HCT116 (cell line): ENCODE measurements around the gene AMACR. TPM values are rescaled to one million over a fixed set of nuclear protein-coding genes. Genes with fewer than 3 reads are reported as not detected.

Experiments used
- ATAC-seq: fragments of 200-7000 bp; cut with Tn5 transposase; 2 replicates; pipeline ENCODE4 v1.9.1; 2020; ENCODE audit warnings: mild to moderate bottlenecking, moderate library complexity
- BruUV-seq: library from RNA; stranded (reverse); fragments of 400-500 nt; replicated peaks from 2 replicates; lab custom pipeline; 2021; lab: Mats Ljungman, UMichigan
- CTCF ChIA-PET: fragments of 300-600 bp; sonication (Branson Sonifier 250); formaldehyde crosslinking; loops from one replicate; lab custom pipeline; 2021; ENCODE audit warnings: antibody characterized with exemption; lab: Charles Lee
- POLR2A ChIA-PET: fragments of 300-600, 350-600 bp; sonication (Branson Sonifier 250); formaldehyde crosslinking; loops from one replicate; lab custom pipeline; 2021; ENCODE audit warnings: antibody characterized with exemption; lab: Charles Lee
- RAD21 ChIA-PET, 2 experiments: fragments of 300-600 bp; sonication (Branson Sonifier 250); formaldehyde crosslinking; loops; one replicate each; lab custom pipeline; 2023; ENCODE audit warnings: low total read pairs in 2 of 2; ENCODE audit not compliant: uncharacterized antibody in 2 of 2, unreplicated experiment in 2 of 2, low non-redundant PET in 1 of 2; lab: Charles Lee
- DNase-seq: peaks from one replicate; pipeline ENCODE4 v3.0.0-alpha.2; 2010; ENCODE audit warnings: low read depth, low spot score
- H2AFZ ChIP-seq: fragments of 200-600 bp; shearing (Covaris generic), sonication (generic); 2 replicates; pipeline ENCODE4 v1.6.1; 2017; ENCODE audit warnings: low read depth, mixed run types, mixed read lengths, antibody characterized with exemption, low read length; ENCODE audit not compliant: poor library complexity, severe bottlenecking
- H3K27ac ChIP-seq: 2 replicates; pipeline ENCODE4 v1.5.1; 2012; ENCODE audit warnings: low read depth, low read length
- H3K27me3 ChIP-seq: fragments of 200-600 bp; sonication (generic); 2 replicates; pipeline ENCODE4 v1.6.1; 2016; ENCODE audit warnings: mixed run types, low read length, mixed read lengths; ENCODE audit not compliant: insufficient read depth
- H3K36me3 ChIP-seq, 2 experiments: fragments of 200-500 bp in 1 of 2; fragments of 200-600 bp in 1 of 2; sonication (Bioruptor generic) in 1 of 2; sonication (generic) in 1 of 2; 2 replicates each; pipeline versions ENCODE4 v1.5.1 to v1.6.1; 2014 to 2016; ENCODE audit warnings: low read length in 2 of 2, inconsistent platforms in 1 of 2, mixed read lengths in 1 of 2, mixed run types in 1 of 2; ENCODE audit not compliant: insufficient read depth in 2 of 2, control insufficient read depth in 1 of 2
- H3K4me1 ChIP-seq, 2 experiments: fragments of 200-600 bp in 1 of 2; sonication (generic) in 1 of 2; 2 replicates each; pipeline versions ENCODE4 v1.5.1 to v1.6.1; 2012 to 2017; ENCODE audit warnings: low read length in 2 of 2, inconsistent platforms in 1 of 2, mild to moderate bottlenecking in 1 of 2, mixed read lengths in 1 of 2, mixed run types in 1 of 2, moderate library complexity in 1 of 2; ENCODE audit not compliant: insufficient read depth in 2 of 2, control insufficient read depth in 1 of 2
- H3K4me2 ChIP-seq: fragments of 200-600 bp; sonication (generic); 2 replicates; pipeline ENCODE4 v1.6.1; 2017; ENCODE audit warnings: mixed run types, low read length, mixed read lengths
- H3K4me3 ChIP-seq, 2 experiments: fragments of 200-600 bp in 1 of 2; sonication (generic) in 1 of 2; replicated peaks in 1 of 2; 2 replicates each; pipeline ENCODE4 v1.5.1; 2011 to 2016; ENCODE audit warnings: low read length in 2 of 2, control low read depth in 1 of 2, low read depth in 1 of 2, mild to moderate bottlenecking in 1 of 2, mixed read lengths in 1 of 2, mixed run types in 1 of 2
- H3K79me2 ChIP-seq: fragments of 200-600 bp; sonication (generic); 2 replicates; pipeline ENCODE4 v1.6.1; 2017; ENCODE audit warnings: mild to moderate bottlenecking, mixed run types, low read length, moderate library complexity, mixed read lengths; ENCODE audit not compliant: insufficient read depth
- H3K9ac ChIP-seq: fragments of 200-600 bp; sonication (generic); 2 replicates; pipeline ENCODE4 v1.6.1; 2016; ENCODE audit warnings: low read length, mixed read lengths
- H3K9me2 ChIP-seq: fragments of 200-600 bp; sonication (generic), shearing (Covaris generic); 2 replicates; pipeline ENCODE4 v1.6.1; 2017; ENCODE audit warnings: mixed run types, mild to moderate bottlenecking, moderate library complexity; ENCODE audit not compliant: insufficient read depth
- H3K9me3 ChIP-seq, 2 experiments: fragments of 200-500 bp in 1 of 2; fragments of 200-600 bp in 1 of 2; sonication (Bioruptor generic) in 1 of 2; sonication (generic) in 1 of 2; 2 replicates each; pipeline ENCODE4 v1.6.1; 2014 to 2017; ENCODE audit warnings: low read length in 2 of 2, mixed read lengths in 2 of 2, inconsistent platforms in 1 of 2, low read depth in 1 of 2, mild to moderate bottlenecking in 1 of 2, mixed run types in 1 of 2, moderate library complexity in 1 of 2; ENCODE audit not compliant: control insufficient read depth in 1 of 2, insufficient read depth in 1 of 2
- H4K20me1 ChIP-seq: fragments of 200-600 bp; sonication (generic), shearing (Covaris generic); 2 replicates; pipeline ENCODE4 v1.6.1; 2017; ENCODE audit warnings: mixed run types, mild to moderate bottlenecking, moderate library complexity; ENCODE audit not compliant: insufficient read depth
- EGR1 ChIP-seq: IDR thresholded peaks from 2 replicates; pipeline ENCODE4 v1.6.1; 2012; ENCODE audit warnings: low read depth
- EZH2 ChIP-seq: fragments of 200-600 bp; sonication (generic); IDR thresholded peaks from 2 replicates; pipeline ENCODE4 v1.6.1; 2017; ENCODE audit warnings: antibody characterized with exemption, mixed run types
- EZH2phosphoT487 ChIP-seq: fragments of 200-600 bp; IDR thresholded peaks from 2 replicates; pipeline ENCODE4 v1.6.1; 2018; ENCODE audit warnings: antibody characterized with exemption, borderline replicate concordance
- MAX ChIP-seq: IDR thresholded peaks from 2 replicates; pipeline ENCODE4 v1.6.1; 2012
- TCF7L2 ChIP-seq: IDR thresholded peaks from 2 replicates; pipeline ENCODE4 v1.7.0; 2011; ENCODE audit warnings: borderline replicate concordance, inconsistent platforms; ENCODE audit not compliant: insufficient read depth, insufficient read length; ENCODE audit errors: extremely low read depth
- intact Hi-C: fragments of 100-400 bp; cut with micrococcal nuclease; formaldehyde crosslinking; loops from 2 replicates; pipeline ENCODE4 v1.10.0; 2022
- total RNA-seq: library from RNA; stranded (reverse); gene quantifications from one replicate; pipeline ENCODE4 v1.2.1, GENCODE V29; 2021; ENCODE audit not compliant: unreplicated experiment
- TF ChIP-seq, protein P1 (sequence below), 3 experiments: fragments of 200-600 bp in 1 of 3; sonication (generic) in 1 of 3; IDR thresholded peaks in 2 of 3; conservative IDR thresholded peaks in 1 of 3; 2 replicates each; pipeline ENCODE4 v1.5.1; 2012 to 2017; ENCODE audit warnings: low read depth in 2 of 3, low read length in 2 of 3, antibody characterized with exemption in 1 of 3, borderline replicate concordance in 1 of 3, control low read depth in 1 of 3, mild to moderate bottlenecking in 1 of 3, mixed read lengths in 1 of 3, mixed run types in 1 of 3, moderate library complexity in 1 of 3; ENCODE audit not compliant: insufficient read depth in 1 of 3
- TF ChIP-seq, protein P2 (sequence below): IDR thresholded peaks from 2 replicates; pipeline ENCODE4 v1.6.1; 2011; ENCODE audit warnings: mild to moderate bottlenecking, low read length, moderate library complexity; ENCODE audit not compliant: insufficient replicate concordance; ENCODE audit errors: extremely low read depth

AMACR gene
- total RNA-seq, 1 experiment from 2014 or later: 4.3 TPM

DNA sequence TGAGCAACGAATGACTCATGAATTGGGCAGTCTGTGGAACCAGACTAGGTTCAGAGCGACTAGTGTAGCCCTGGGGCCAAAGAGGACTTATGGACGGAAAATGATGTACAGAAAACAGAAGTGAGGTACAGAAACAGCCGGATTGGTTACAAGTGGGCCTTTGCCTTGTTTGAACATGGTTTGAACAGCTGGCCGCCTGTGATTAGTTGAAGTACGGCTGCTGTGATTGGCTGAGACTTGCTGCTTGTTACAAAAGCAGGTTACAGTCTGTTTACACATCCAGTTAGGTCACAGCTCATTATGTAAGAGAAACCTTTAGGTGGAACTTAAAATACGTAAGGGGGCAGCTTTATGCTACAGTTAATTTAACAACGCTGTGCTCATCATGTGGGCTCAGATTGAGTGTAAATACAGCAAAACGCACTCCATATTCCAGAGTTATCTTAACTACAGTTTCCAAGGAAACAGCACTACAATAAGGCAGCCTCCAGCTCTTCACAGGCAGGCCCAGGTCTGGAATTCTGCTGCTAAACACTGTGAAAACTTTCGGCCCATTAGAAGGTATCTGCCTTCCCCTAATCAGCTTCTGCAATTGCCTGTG, 6.5 kb downstream of the AMACR start:
- H2AFZ ChIP-seq: no peak overlapping the region
- H3K36me3 ChIP-seq: no peaks in the 10 kb centered on the region
- DNase-seq (no peak), ATAC-seq (no peak)
- H3K79me2 ChIP-seq: no peaks in the 10 kb centered on the region
- no peaks in the 10 kb centered on the region for H3K9me3 ChIP-seq
- H4K20me1 ChIP-seq: no peaks in the 10 kb centered on the region
- ChIA-PET POLR2A (no interaction called here), RAD21 (no interaction called here)
- H3K9ac ChIP-seq: no peak overlapping the region
- BruUV-seq: no TSS peak
- no peak overlapping the region for H3K4me2 ChIP-seq
- no peaks in the 10 kb centered on the region for H3K4me1 ChIP-seq
- intact Hi-C loops: no loop called here
- no peak for TF ChIP-seq EGR1
- TF ChIP-seq EZH2: no peak
- no peak for TF ChIP-seq TCF7L2
- TF ChIP-seq MAX: no peak
- TF ChIP-seq, protein P1, sequence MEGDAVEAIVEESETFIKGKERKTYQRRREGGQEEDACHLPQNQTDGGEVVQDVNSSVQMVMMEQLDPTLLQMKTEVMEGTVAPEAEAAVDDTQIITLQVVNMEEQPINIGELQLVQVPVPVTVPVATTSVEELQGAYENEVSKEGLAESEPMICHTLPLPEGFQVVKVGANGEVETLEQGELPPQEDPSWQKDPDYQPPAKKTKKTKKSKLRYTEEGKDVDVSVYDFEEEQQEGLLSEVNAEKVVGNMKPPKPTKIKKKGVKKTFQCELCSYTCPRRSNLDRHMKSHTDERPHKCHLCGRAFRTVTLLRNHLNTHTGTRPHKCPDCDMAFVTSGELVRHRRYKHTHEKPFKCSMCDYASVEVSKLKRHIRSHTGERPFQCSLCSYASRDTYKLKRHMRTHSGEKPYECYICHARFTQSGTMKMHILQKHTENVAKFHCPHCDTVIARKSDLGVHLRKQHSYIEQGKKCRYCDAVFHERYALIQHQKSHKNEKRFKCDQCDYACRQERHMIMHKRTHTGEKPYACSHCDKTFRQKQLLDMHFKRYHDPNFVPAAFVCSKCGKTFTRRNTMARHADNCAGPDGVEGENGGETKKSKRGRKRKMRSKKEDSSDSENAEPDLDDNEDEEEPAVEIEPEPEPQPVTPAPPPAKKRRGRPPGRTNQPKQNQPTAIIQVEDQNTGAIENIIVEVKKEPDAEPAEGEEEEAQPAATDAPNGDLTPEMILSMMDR (IDR thresholded peaks at IDR 0.05 in 2 of 3, conservative IDR thresholded peaks at IDR 0.05 in 1 of 3; ENCODE audit: borderline replicate concordance in 1 of 3, insufficient read depth in 1 of 3, low read depth in 2 of 3, low read length in 2 of 3): no peak
- TF ChIP-seq, protein P2, sequence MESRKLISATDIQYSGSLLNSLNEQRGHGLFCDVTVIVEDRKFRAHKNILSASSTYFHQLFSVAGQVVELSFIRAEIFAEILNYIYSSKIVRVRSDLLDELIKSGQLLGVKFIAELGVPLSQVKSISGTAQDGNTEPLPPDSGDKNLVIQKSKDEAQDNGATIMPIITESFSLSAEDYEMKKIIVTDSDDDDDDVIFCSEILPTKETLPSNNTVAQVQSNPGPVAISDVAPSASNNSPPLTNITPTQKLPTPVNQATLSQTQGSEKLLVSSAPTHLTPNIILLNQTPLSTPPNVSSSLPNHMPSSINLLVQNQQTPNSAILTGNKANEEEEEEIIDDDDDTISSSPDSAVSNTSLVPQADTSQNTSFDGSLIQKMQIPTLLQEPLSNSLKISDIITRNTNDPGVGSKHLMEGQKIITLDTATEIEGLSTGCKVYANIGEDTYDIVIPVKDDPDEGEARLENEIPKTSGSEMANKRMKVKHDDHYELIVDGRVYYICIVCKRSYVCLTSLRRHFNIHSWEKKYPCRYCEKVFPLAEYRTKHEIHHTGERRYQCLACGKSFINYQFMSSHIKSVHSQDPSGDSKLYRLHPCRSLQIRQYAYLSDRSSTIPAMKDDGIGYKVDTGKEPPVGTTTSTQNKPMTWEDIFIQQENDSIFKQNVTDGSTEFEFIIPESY: no peak
- TF ChIP-seq EZH2phosphoT487: no peak
- TF ChIP-seq, all 23 proteins: peak for 0
- CTCF ChIA-PET: no interaction called here
- Histone ChIP-seq H3K27me3 (no peaks in the 10 kb centered on the region), H3K9me2 (no peaks in the 10 kb centered on the region), H3K4me3 (no peak overlapping the region), H3K27ac (no peak overlapping the region)
